GF-D8 (cell line): ENCODE results near the gene SNTG2.
A peak's percentile ranks its signal among the peaks of the same experiment; 100 is the strongest.

Source experiments
- DNase-seq: peaks from one replicate; lab custom pipeline; 2025; lab: John Stamatoyannopoulos, UW

SNTG2 gene

DNA sequence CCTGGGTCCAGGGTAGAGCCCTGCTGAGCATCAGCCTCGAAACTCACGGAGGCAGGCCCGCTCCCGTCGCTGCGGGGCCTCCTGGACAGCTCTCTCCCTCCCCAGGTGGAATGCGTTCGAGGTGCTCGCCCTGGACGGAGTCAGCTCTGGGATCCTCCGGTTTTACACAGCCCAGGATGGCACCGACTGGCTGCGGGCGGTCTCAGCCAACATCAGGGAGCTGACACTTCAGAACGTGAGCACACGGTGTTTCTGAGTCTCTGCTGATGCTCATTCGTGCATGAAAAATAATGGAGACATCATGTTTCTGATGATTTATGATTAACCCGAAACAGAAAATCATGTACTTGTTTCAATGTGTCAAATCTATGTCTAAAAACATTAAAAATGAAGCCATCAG, 287.1 kb downstream of the SNTG2 start:
- DNase-seq, result no peak

DNA sequence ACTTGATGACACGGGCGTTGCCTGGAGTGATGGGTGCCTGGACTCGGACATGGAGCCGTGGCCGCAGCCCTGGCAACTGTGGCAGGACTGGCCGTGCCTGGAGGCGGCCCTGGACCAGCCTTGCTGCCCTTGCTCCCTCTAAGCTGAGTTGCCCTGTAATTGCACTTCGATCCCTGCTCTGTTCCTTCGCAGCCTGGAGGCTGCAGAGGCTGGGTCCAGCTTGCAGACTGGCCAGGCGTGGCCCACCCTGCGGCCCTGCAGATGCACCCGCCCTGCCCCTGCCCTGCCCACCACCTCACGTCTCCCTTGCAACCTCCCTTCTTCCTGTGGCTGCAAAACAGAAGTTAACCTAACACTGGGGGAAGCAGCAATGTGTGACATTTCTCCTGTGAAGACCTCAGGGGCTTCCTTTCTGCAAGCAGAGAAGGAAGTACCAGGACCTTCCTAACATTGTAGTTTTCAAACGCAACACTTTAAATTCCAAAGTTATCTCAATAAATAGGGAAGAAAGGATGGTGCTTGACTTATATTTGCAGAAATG, 288.0 kb downstream of the SNTG2 start:
- DNase-seq, result no peak

DNA sequence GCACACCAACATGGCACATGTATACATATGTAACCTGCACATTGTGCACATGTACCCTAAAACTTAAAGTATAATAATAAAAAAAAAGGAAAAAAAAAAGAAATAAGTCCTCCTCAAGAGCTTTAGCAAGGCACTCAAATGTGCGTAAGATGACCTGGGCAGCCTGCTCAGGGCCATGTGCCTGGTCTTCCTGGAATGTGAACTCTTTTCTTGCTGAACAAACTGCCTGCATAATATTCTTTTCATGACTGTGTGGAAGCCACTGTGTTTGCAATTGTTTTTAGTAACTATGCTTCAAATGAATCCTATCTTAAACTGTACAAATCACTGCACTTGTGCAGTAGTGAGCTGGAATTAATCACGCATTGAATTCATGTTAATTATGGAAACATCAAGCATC, 294.5 kb downstream of the SNTG2 start:
- DNase-seq, result no peak

DNA sequence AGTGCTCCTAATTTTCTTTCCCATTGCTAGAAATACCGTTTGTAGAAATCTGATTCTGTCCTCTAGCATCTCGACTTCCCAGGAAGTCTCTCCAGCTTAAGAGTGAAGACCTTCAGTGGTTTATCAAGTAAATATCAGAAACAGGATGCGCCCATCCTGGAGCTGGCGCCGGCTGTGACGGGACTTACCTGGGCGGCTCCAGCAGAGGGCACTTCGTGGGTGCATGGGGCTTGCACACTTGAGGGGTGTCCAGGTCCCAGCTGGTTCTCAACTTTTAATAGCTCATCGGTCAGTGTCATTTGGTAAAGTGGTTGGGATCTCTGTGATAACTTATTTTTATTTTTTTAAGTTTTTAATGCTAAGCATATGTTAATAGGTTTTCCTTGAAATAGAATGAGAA, 295.6 kb downstream of the SNTG2 start:
- DNase-seq, result no peak

GRCh38 chr2:1246991-1247390, 296.3 kb downstream of the SNTG2 start:
- no peak for DNase-seq

- DNase-seq, result no peak
Observed at GRCh38 chr2:1248187-1248586, 297.5 kb downstream of the SNTG2 start.

- DNase-seq, result no peak
Observed at GRCh38 chr2:1249897-1250687, 299.4 kb downstream of the SNTG2 start.

DNA sequence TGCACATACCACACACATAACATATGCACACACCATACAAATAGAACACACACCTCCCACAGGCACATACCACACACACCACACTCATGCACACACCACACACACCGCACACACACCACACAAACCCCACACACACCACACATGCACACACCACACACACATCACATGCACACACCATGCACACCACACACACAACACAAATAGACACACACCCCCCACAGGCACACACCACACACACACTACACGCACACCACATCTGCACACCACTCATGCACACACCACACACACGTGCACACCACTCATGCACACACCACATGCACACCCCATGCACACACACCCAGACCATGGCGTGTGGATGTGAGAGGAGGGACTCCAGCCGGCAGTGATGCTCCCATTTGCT, 300.9 kb downstream of the SNTG2 start:
- DNase-seq, result no peak

GRCh38 chr2:1253629-1254028, 303.0 kb downstream of the SNTG2 start:
- peak; percentile 19 for DNase-seq

DNA sequence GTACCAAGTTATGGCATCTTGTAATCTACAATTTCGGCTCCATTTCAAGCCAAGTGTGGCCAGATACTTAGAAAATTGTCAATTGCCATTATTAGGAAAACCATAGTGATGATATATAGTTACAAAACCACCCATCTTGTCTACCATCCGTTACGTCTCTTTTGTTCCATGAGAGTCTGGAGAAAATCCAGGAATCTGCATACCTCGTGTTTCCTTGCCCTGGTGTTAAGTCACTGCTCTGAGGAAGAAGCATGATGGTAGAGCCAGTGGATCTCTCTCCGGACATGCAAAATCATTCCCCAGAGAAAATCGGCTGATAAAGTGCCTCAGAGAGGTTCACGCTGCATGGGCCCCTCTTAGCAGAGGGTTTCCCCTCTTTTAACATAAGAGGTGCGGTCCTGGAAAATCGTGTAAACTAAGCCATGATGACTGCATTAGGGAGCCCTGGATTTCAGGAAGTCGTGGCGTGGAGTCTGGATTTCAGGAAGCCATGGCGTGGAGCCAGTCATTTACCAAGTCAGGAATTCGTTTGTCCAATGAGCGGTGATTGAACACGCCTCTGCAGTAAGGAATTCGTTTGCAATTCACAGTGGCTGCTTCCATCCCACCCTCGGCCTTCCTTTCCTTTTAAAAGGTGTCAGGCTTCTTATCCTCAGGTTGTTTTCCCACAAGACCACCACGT, 304.2 kb downstream of the SNTG2 start:
- no peak for DNase-seq

GRCh38 chr2:1256632-1257324, 306.1 kb downstream of the SNTG2 start:
- no peak for DNase-seq

DNA sequence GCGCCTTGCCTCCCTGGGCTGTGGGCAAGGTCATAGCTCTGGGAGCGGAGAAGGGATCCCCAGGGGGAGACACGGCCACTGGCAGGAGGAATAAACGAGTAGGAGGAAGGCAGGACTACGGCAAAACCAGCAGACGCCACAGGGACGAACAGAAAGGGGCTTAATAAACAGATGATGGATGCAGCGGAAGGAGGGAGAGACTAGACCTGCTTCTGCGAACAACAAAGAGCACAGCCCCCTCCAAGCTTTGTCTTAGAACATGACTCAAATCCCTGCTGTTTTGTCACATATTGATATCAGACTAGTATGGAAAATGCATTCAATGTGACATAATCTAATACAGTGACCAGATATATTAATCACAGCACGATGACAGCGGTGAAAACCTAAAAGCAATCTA, 306.7 kb downstream of the SNTG2 start:
- no peak for DNase-seq

DNA sequence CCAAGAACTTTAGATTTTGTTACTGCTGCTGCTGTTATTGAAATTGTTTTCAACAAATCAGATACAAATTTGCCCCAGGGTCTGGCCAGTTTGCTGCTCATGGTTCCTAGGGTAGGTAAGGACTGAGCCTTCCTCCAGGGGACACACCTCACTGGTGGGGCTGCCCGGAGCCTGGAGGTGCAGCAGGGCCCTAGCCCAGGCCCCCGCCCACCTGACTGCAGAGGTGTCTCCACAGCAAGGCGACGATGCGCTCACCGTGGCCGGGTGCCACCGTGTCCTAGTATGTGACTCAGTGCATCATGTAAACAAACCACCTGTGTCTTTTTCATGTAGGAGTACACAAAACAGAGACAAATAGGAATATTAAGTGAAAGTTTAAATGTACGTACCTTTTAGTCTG, 309.1 kb downstream of the SNTG2 start:
- no peak for DNase-seq

- no peak for DNase-seq
Observed at GRCh38 chr2:1262609-1263008, 312.0 kb downstream of the SNTG2 start.

DNA sequence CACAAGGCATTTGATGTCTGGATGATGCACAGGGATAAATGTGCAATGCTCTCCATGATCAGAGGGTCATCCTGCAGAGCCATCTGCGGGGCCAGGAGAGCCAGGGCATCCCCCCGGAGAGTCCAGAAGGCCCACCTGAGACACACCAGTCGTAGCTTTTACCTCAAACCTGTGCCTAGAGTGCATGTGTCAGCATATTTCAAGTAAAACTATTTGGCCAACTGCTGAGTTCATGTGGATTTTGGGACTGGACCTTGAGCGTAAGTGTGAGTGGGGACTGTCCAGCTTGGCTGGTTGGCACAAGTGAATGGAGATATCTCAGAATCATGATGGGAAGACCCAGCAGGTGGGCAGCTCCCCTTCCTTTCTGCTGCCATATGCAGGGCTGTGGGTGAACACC, 314.8 kb downstream of the SNTG2 start:
- no peak for DNase-seq

- no peak for DNase-seq
Observed at GRCh38 chr2:1266351-1266750, 315.7 kb downstream of the SNTG2 start.

DNA sequence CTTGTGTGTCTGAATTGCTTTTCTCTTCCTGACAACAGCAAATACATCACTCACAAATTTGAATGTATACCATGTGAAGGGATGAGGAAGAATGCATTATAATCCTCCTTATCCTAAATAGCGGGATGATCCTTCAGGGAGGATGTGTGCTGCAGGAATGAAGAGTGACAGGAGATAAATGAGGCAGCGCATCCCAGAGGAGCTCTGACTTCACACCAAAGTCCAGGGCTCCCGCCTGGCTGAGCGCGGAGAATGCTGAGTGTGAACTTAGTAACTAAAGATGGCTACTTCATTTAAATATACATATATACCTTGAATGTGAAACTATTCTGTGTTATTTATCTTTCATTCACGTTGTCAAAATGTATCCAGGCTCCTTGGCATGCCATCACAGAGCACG, 317.4 kb downstream of the SNTG2 start:
- no peak for DNase-seq

- DNase-seq, result no peak
Observed at GRCh38 chr2:1269812-1270211, 319.2 kb downstream of the SNTG2 start.

DNA sequence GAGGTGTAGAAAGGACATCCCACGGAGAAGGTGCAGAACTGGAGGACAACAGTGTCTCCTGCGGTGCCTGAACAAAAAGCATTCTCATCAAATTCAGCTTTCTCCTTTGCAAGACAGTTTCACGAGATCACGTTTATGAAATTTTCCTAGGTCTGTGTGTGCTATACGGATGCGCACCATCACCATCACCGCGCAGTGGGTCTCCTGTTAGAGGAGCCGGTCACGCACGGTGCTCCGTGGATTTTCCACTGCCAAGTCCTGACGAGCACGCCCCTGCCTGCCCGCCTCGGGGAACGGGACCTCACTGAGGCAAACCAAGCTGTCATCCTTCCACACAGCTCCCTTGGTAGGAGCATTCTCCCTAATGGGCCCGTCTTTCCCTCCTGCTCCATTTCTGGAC, 322.2 kb downstream of the SNTG2 start:
- DNase-seq, result no peak

- DNase-seq, result no peak
Observed at GRCh38 chr2:1277634-1278033, 327.0 kb downstream of the SNTG2 start.

GRCh38 chr2:1278125-1278524, 327.5 kb downstream of the SNTG2 start:
- no peak for DNase-seq

- no peak for DNase-seq
Observed at GRCh38 chr2:1278861-1279260, 328.2 kb downstream of the SNTG2 start.

DNA sequence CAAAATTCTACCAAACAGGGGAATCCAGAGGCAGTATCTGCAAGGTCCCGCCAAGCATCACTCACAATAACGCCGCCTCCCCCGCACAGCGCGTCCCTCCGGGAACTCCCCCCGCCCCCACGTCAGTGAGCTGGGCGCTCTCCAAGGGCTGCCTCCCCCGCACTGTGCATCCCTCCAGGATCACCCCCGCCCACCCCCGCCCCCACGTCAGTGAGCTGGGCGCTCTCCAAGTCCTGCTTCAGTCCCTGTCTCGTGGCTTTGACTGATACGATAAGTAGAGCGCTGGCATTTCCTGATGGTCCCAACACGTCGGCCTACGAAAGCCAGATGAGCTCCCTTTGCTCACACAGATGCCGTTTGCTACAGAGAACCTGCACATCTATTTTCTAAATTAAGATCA, 331.9 kb downstream of the SNTG2 start:
- no peak for DNase-seq
